GM12864 (cell line): ENCODE measurements around the gene GPR82.
"Not testable (repeated sequence)": the region's sequence is repeated elsewhere in the genome, so short reads cannot be mapped to it uniquely, and the experiment has no call there.

Experiments used
- DNase-seq: peaks from one replicate; pipeline ENCODE4 v3.0.0-alpha.2; 2011; ENCODE audit warnings: low read depth
- H3K4me3 ChIP-seq: 2 replicates; pipeline ENCODE4 v1.5.1; 2011; ENCODE audit warnings: mild to moderate bottlenecking, low read depth, low read length, control low read depth
- TF ChIP-seq, protein P1 (sequence below): IDR thresholded peaks from 2 replicates; pipeline ENCODE4 v1.5.1; 2011; ENCODE audit warnings: low read depth, mild to moderate bottlenecking, moderate library complexity, low read length, control low read depth, inconsistent platforms; ENCODE audit errors: missing control alignments

Gene GPR82

DNA sequence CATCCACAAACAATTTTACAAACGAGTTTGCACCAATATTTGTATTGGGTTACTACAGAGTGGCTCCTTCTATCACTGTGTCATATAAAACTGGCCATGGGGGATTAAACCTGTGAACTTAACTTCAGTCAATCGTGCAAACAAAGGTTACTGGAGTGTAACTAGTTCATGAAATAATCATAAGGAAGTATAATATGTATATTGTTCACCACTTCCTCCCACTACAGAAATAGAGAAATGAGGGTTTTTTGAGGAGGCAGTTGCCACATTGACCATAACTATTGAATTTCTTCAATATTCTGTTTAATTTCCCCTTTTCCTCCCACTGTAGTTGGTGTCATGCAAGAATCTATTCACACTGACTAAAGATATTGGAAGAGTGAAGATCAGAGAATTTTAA, at the start of gene GPR82:
GPR82 (plus strand) TSS at position 356 of the 400 bp plus-strand sequence. CDS start 2,846 bp downstream, outside the sequence.
- no peak within 1 kb of the TSS for H3K4me3 ChIP-seq
- TF ChIP-seq, protein P1, sequence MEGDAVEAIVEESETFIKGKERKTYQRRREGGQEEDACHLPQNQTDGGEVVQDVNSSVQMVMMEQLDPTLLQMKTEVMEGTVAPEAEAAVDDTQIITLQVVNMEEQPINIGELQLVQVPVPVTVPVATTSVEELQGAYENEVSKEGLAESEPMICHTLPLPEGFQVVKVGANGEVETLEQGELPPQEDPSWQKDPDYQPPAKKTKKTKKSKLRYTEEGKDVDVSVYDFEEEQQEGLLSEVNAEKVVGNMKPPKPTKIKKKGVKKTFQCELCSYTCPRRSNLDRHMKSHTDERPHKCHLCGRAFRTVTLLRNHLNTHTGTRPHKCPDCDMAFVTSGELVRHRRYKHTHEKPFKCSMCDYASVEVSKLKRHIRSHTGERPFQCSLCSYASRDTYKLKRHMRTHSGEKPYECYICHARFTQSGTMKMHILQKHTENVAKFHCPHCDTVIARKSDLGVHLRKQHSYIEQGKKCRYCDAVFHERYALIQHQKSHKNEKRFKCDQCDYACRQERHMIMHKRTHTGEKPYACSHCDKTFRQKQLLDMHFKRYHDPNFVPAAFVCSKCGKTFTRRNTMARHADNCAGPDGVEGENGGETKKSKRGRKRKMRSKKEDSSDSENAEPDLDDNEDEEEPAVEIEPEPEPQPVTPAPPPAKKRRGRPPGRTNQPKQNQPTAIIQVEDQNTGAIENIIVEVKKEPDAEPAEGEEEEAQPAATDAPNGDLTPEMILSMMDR = no peak
- DNase-seq = no peak

DNA sequence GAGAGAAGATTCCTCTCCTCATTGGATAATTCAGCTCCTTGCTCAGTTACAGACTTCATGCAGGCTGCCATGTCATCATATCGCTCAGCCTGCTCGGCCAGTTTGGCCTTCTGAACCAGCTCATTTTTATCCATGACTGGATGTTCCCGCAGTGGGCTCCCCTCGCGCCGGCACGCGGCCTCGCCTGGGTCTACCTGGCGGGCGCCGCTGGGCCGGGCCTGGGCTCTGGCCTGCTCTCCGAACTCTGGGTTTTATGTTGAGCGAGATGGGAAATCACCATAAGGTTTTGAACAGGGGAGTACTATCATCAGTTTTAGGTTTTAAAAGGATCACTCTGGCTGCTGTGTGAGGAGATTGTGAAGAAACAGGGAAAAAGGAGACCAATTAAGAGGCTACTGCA, 47.6 kb upstream of the GPR82 start:
- DNase-seq, H3K4me3 ChIP-seq: not testable (repeated sequence)

DNA sequence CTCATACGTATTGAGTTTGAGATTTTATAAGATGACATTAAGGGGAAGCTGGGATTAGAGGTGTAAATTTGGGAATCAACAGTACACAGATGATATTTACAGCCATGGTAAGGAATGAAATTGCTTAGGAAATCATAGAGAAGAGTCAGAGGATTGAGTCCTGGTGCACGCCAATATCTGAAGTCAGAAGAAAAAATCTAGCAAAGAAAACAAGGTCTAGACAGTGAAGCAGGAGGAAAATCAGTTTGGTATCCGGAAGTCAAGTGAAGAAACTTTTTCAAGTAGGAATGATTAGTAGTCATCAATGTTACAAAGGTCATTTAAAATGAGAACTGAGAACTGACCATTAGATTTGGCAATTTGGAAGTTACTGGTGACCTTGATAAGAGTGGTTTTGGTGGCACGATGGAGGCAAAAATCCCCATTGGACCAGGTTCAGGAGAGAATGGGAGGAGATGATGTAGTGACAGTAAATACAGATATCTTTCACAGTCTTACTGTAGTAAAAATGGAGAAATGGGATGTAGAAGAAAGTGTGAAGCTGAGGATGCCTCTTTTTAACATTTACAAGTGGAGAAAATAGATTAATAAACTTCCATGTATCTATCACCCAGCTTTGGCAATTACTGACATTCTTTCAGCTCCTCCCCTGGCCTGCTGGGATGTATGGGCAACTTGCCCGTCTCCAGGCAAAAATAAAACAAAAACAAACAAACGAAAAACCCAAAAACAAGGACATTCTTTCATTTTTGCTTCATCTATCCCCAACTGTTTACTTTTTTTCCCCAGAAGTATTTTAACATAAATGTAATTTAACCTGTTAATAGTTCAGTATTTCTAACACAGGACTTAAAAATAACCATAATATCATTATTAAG, 46.6 kb upstream of the GPR82 start:
- H3K4me3 ChIP-seq = no peak overlapping the region
- DNase-seq = no peak
- TF ChIP-seq, protein P1 = no peak

DNA sequence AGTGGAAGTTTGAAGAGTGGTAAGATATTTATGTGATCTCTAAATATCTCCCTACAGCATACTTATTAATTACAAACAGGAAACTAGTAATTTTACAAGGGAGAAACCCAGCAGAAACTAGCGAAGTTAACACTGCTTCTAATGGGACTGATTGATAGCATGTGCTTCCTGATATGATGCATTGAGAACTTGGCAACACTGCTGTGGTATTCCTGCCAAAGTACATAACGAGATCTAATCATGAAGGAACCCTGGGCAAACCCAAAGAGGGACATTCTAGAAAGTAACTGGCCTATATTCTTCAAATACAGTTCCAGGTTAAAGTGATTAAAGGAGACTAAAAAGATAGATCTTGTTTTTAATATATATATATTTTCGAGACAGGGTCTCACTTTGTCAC, 39.8 kb upstream of the GPR82 start:
- H3K4me3 ChIP-seq = no peak overlapping the region
- TF ChIP-seq, protein P1 = no peak
- no peak for DNase-seq

DNA sequence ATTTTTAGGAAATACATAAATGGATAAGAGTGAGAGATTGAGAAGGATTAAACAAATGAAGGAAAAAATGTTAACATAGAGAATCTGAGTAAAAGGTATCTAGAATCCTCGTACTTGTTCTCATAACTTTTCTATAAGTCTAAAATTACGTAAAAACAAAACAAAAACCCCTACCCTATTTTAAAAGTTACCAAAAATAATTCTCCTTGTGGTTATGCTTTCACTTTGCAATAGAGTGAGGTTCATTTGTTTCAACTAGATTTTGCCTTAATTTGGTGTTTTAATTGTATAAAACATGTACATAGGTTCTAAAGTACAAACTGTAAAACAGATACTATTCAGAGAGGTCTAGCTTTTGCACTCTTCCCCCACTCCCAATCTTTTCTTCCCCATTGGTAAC, 39.0 kb upstream of the GPR82 start:
- no peak overlapping the region for H3K4me3 ChIP-seq
- TF ChIP-seq, protein P1 = no peak
- no peak for DNase-seq

DNA sequence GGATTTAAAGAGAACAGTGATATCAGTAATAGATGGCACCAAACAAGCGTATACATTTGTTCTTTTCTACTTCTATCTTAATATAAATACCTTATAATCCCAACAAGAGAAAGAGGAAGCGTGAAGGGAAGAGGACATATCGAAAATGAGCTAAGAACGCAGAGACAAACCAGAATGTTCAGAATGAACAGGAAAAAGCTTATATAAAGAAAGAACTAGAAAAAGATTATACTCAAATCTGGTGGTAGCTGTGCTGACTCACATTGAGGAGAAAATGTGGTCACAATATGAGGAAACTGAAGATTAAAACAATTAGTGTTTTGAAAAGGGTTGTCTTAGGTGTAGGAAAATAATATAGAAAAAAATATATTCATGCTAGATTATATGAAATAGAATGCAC, 37.2 kb upstream of the GPR82 start:
- TF ChIP-seq, protein P1 = no peak
- H3K4me3 ChIP-seq = no peak overlapping the region
- DNase-seq = no peak

- no peak for DNase-seq
Observed at GRCh38 chrX:41688156-41688555, 35.8 kb upstream of the GPR82 start.

More at GRCh38 chrX:41688156-41688555, 35.8 kb upstream of the GPR82 start:
- H3K4me3 ChIP-seq = no peak overlapping the region
- TF ChIP-seq, protein P1 = no peak
